GM12892 (cell line): ENCODE results near the gene SH3RF3.

Source experiments
- DNase-seq: peaks from one replicate; pipeline ENCODE4 v3.0.0; 2011; ENCODE audit not compliant: insufficient read length
- FAIRE-seq: peaks from 2 replicates; lab custom pipeline; 2011; peaks lifted over from hg19 to GRCh38; lab: Jason Lieb, UNC
- POLR2A ChIP-seq: IDR thresholded peaks from 2 replicates; pipeline ENCODE4 v1.6.1; 2011; ENCODE audit warnings: low read depth, low read length, control low read depth
- POLR2AphosphoS5 ChIP-seq: IDR thresholded peaks from 2 replicates; pipeline ENCODE4 v1.6.1; 2011; ENCODE audit warnings: low read depth, low read length, control low read depth
- TAF1 ChIP-seq: IDR thresholded peaks from 2 replicates; pipeline ENCODE4 v1.6.1; 2011; ENCODE audit warnings: low read depth, mild to moderate bottlenecking, control low read depth, low read length, borderline replicate concordance

The SH3RF3 gene

GRCh38 chr2:109352898-109353689, 224.1 kb downstream of the SH3RF3 start:
- no peak for FAIRE-seq
- DNase-seq: no peak
- TF ChIP-seq POLR2A: no peak
- TF ChIP-seq POLR2AphosphoS5: no peak
- TF ChIP-seq TAF1: no peak

- FAIRE-seq (no peak), DNase-seq (no peak)
- no peak for TF ChIP-seq POLR2AphosphoS5
- TF ChIP-seq TAF1: no peak
- no peak for TF ChIP-seq POLR2A
These were observed 225.1 kb downstream of the SH3RF3 start for GRCh38 chr2:109353806-109354745.

GRCh38 chr2:109355192-109355843, 226.3 kb downstream of the SH3RF3 start:
- FAIRE-seq (no peak), DNase-seq (no peak)
- TF ChIP-seq POLR2A: no peak
- no peak for TF ChIP-seq POLR2AphosphoS5
- no peak for TF ChIP-seq TAF1

GRCh38 chr2:109356324-109357035, 227.5 kb downstream of the SH3RF3 start:
- no peak for DNase-seq
- no peak for FAIRE-seq
- TF ChIP-seq TAF1 (no peak), POLR2A (no peak), POLR2AphosphoS5 (no peak)

- TF ChIP-seq POLR2A: no peak
- no peak for TF ChIP-seq TAF1
- TF ChIP-seq POLR2AphosphoS5: no peak
- DNase-seq (no peak), FAIRE-seq (no peak)
These were observed 235.2 kb downstream of the SH3RF3 start for GRCh38 chr2:109364217-109364616.

GRCh38 chr2:109365131-109365530, 236.1 kb downstream of the SH3RF3 start:
- no peak for FAIRE-seq
- no peak for DNase-seq
- TF ChIP-seq TAF1: no peak
- TF ChIP-seq POLR2AphosphoS5: no peak
- TF ChIP-seq POLR2A: no peak

- FAIRE-seq (no peak), DNase-seq (no peak)
- no peak for TF ChIP-seq POLR2A
- no peak for TF ChIP-seq POLR2AphosphoS5
- TF ChIP-seq TAF1: no peak
These were observed 238.7 kb downstream of the SH3RF3 start for GRCh38 chr2:109367683-109368082.

GRCh38 chr2:109368798-109369197, 239.8 kb downstream of the SH3RF3 start:
- no peak for FAIRE-seq

GRCh38 chr2:109369671-109370191, 240.7 kb downstream of the SH3RF3 start:
- FAIRE-seq (no peak), DNase-seq (no peak)
- TF ChIP-seq TAF1: no peak
- TF ChIP-seq POLR2A: no peak

More at GRCh38 chr2:109368798-109369197, 239.8 kb downstream of the SH3RF3 start:
- DNase-seq: no peak
- TF ChIP-seq POLR2A (no peak), POLR2AphosphoS5 (no peak), TAF1 (no peak)

- DNase-seq: no peak
- TF ChIP-seq POLR2AphosphoS5 (no peak), TAF1 (no peak), POLR2A (no peak)
- FAIRE-seq: no peak
These were observed 241.5 kb downstream of the SH3RF3 start for GRCh38 chr2:109370399-109371035.
